Smooth muscle cell (in vitro differentiated cells): ENCODE measurements around the gene OR12D3. TPM values are rescaled to one million over a fixed set of nuclear protein-coding genes. Genes with fewer than 3 reads are reported as not detected.

ENCODE experiments used
- DNase-seq: peaks from one replicate; lab custom pipeline; 2025; ENCODE audit not compliant: unreplicated experiment; lab: John Stamatoyannopoulos, UW
- H2AFZ ChIP-seq: fragments of 200-600 bp; sonication (generic); 2 replicates; pipeline ENCODE4 v1.6.0; 2016; ENCODE audit warnings: antibody characterized with exemption, low read depth, mild to moderate bottlenecking
- H3F3A ChIP-seq: fragments of 200-600 bp; sonication (generic); 2 replicates; pipeline ENCODE4 v1.6.0; 2017; ENCODE audit warnings: antibody characterized with exemption, low read depth
- H3K27ac ChIP-seq: fragments of 200-600 bp; sonication (generic); 2 replicates; pipeline ENCODE4 v1.5.1; 2016; ENCODE audit warnings: low read depth, mild to moderate bottlenecking
- H3K27me3 ChIP-seq: fragments of 200-600 bp; sonication (generic); 2 replicates; pipeline ENCODE4 v1.6.1; 2016; ENCODE audit warnings: low read depth, mild to moderate bottlenecking
- H3K36me3 ChIP-seq: fragments of 200-600 bp; sonication (generic); 2 replicates; pipeline ENCODE4 v1.5.1; 2016; ENCODE audit warnings: low read depth
- H3K4me1 ChIP-seq: fragments of 200-600 bp; sonication (generic); 2 replicates; pipeline ENCODE4 v1.5.1; 2016; ENCODE audit warnings: low read depth
- H3K4me2 ChIP-seq: fragments of 200-600 bp; sonication (generic); 2 replicates; pipeline ENCODE4 v1.6.0; 2016; ENCODE audit warnings: mild to moderate bottlenecking
- H3K4me3 ChIP-seq: fragments of 200-600 bp; sonication (generic); 2 replicates; pipeline ENCODE4 v1.5.1; 2016; ENCODE audit warnings: mild to moderate bottlenecking
- H3K79me2 ChIP-seq: fragments of 200-600 bp; sonication (generic); 2 replicates; pipeline ENCODE4 v1.6.0; 2016; ENCODE audit warnings: low read depth, mild to moderate bottlenecking
- H3K9ac ChIP-seq: fragments of 200-600 bp; sonication (generic); 2 replicates; pipeline ENCODE4 v1.6.0; 2016; ENCODE audit warnings: low read depth
- H3K9me3 ChIP-seq: fragments of 200-600 bp; sonication (generic); replicated peaks from 2 replicates; pipeline ENCODE4 v1.5.1; 2016; ENCODE audit warnings: low read depth
- H4K20me1 ChIP-seq: fragments of 200-600 bp; sonication (generic); 2 replicates; pipeline ENCODE4 v1.6.0; 2016; ENCODE audit warnings: low read depth
- WGBS: methylation state at CpG from one replicate; pipeline ENCODE4 v1.1.7; 2016; ENCODE audit warnings: low lambda C conversion rate; 5-methylcytosine and 5-hydroxymethylcytosine counted together
- polyA plus RNA-seq: library from polyadenylated mRNA; unstranded; fragments of >200 nt; fragmentation: Nextera tagmentation; extraction: Ambion mirVana; gene quantifications from 2 replicates; pipeline ENCODE4 v1.2.1, GENCODE V29; 2016
- total RNA-seq: library from RNA; depleted of rRNA; stranded (reverse); fragments of >200 nt; gene quantifications from 2 replicates; pipeline ENCODE4 v1.2.3, GENCODE V29; 2014
- TF ChIP-seq, protein P1 (sequence below): fragments of 200-600 bp; sonication (generic); IDR thresholded peaks from 2 replicates; pipeline ENCODE4 v1.5.1; 2017; ENCODE audit warnings: borderline replicate concordance, mild to moderate bottlenecking, antibody characterized with exemption; ENCODE audit not compliant: insufficient read depth, poor library complexity, severe bottlenecking

Gene OR12D3
- total and polyA plus RNA-seq, 2 experiments from 2014 or later = not detected

DNA sequence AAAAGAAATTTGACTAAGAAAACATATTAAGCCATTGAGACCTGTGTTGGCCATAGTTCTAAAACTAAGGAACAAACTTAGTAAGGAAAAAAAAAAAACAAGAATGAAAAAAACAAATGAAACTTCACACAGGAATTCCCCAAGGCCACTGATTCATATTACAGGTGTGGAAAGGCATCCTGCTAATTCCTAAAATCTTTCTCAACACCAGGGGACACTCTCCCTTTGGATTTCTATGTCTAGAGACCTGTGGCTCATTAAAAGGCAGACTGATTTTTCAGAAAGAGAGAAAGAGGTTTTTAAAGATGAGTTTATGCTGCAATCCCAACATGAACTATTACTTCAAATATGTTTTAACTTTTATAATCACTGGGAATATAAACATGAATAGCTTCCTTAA, 39.5 kb upstream of the OR12D3 start, which contains the start of gene OR12D1:
Gene OR12D1 (plus strand): TSS at position 341 of the 400 bp plus-strand sequence.
- DNase-seq = no peak

DNA sequence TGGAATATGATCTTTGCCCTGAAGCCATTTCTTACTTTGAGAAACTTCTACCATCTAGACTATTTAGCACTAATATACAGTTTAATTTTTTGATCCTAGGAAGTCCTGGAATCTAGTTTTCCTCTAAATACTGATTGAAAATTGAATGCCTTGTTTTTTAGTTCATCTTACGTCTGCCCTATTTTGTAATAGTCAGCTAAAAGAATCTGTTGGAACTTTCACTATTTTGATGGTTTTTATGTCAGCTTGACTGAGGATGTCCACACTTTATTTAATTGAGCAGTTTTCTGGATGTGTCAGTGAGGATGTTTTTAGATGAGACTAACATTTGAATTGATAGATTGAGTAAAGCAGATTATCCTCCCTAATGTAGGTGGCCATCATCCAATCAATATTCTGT, 28.7 kb upstream of the OR12D3 start:
- H3F3A ChIP-seq = no peaks in the 10 kb centered on the region

More for the DNA sequence above, 39.5 kb upstream of the OR12D3 start, which contains the start of gene OR12D1:
- TF ChIP-seq, protein P1, sequence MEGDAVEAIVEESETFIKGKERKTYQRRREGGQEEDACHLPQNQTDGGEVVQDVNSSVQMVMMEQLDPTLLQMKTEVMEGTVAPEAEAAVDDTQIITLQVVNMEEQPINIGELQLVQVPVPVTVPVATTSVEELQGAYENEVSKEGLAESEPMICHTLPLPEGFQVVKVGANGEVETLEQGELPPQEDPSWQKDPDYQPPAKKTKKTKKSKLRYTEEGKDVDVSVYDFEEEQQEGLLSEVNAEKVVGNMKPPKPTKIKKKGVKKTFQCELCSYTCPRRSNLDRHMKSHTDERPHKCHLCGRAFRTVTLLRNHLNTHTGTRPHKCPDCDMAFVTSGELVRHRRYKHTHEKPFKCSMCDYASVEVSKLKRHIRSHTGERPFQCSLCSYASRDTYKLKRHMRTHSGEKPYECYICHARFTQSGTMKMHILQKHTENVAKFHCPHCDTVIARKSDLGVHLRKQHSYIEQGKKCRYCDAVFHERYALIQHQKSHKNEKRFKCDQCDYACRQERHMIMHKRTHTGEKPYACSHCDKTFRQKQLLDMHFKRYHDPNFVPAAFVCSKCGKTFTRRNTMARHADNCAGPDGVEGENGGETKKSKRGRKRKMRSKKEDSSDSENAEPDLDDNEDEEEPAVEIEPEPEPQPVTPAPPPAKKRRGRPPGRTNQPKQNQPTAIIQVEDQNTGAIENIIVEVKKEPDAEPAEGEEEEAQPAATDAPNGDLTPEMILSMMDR = no peak
- Histone ChIP-seq H3K27ac (no peak within 1 kb of the TSS), H3K9me3 (no peaks in the 10 kb centered on the region), H3K4me2 (no peak within 1 kb of the TSS), H3K27me3 (no peaks in the 10 kb centered on the region), H3K36me3 (no peaks in the 10 kb centered on the region), H3K9ac (no peak within 1 kb of the TSS), H3K4me3 (no peak within 1 kb of the TSS), H3K4me1 (no peaks in the 10 kb centered on the region), H3K79me2 (no peaks in the 10 kb centered on the region), H4K20me1 (no peaks in the 10 kb centered on the region), H3F3A (no peaks in the 10 kb centered on the region), H2AFZ (no peak within 1 kb of the TSS)

DNA sequence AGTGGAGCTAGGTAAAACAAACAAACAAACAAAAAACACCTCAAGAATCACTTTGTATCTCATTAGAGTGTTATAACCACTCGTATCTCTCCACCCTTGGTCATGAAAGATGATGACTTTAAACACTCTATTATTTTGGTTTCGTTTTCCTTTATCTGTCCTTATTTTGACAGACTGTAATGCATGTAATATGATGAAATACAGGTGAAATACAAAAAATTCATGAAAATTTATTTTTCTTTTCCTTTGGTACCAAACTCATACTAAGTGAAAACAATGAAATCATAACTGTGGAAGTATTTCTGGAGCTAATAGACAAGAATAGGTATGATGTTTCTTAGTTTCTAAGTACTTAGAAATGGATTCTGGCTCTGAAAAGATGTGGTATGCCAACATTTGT, 24.4 kb upstream of the OR12D3 start:
- no peaks in the 10 kb centered on the region for H3K4me1 ChIP-seq
- no peak overlapping the region for H3K27ac ChIP-seq
- 80% methylated on average over 2 of the region's 2 CpGs for WGBS
- no peak overlapping the region for H3K4me2 ChIP-seq
- no peaks in the 10 kb centered on the region for H3K36me3 ChIP-seq
- no peaks in the 10 kb centered on the region for H4K20me1 ChIP-seq
- no peak for DNase-seq
- no peaks in the 10 kb centered on the region for H3K79me2 ChIP-seq
- H3K9me3 ChIP-seq = no peaks in the 10 kb centered on the region
- TF ChIP-seq, protein P1 = no peak
- H3K4me3 ChIP-seq = no peak overlapping the region
- H3K9ac ChIP-seq = no peak overlapping the region
- H3F3A ChIP-seq = no peaks in the 10 kb centered on the region
- no peaks in the 10 kb centered on the region for H3K27me3 ChIP-seq
- H2AFZ ChIP-seq = no peak overlapping the region

More for the DNA sequence above, 28.7 kb upstream of the OR12D3 start:
- Histone ChIP-seq H2AFZ (no peak overlapping the region), H3K9me3 (no peaks in the 10 kb centered on the region), H3K36me3 (no peaks in the 10 kb centered on the region), H3K9ac (no peak overlapping the region), H3K4me1 (no peaks in the 10 kb centered on the region), H3K27ac (no peak overlapping the region), H3K79me2 (no peaks in the 10 kb centered on the region), H3K4me3 (no peak overlapping the region), H3K27me3 (no peaks in the 10 kb centered on the region), H3K4me2 (no peak overlapping the region), H4K20me1 (no peaks in the 10 kb centered on the region)
- 50% methylated on average over 1 of the region's 1 CpG for WGBS
- TF ChIP-seq, protein P1 = no peak
- no peak for DNase-seq

DNA sequence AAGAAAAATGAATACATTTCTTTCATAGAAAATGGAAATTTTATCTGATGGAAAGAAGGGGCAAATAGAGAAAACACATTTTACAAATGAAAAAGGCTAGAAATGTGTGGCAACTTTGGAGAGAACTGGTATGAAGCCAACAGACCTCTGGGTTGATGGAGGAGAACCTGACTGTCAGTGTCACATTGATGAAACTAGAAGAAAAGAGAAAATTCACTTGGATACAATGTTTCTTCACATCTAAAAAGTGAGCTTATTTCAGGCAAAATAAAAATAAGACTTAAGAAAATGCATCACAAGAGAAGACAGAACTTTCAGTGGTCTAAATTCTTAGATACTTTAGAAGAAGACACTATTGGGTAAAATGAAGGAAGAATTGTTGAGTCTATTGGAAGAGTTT, 20.2 kb upstream of the OR12D3 start, which contains the start of gene OR12D2:
Gene OR12D2 (plus strand): TSS at position 301 of the 400 bp plus-strand sequence. CDS start 1,069 bp downstream, outside the sequence.
- H3K9me3 ChIP-seq = no peaks in the 10 kb centered on the region
- no peak within 1 kb of the TSS for H3K4me2 ChIP-seq
- no peak for DNase-seq
- TF ChIP-seq, protein P1 = no peak
- H3K4me1 ChIP-seq = no peaks in the 10 kb centered on the region
- no peak within 1 kb of the TSS for H3K9ac ChIP-seq
- no peaks in the 10 kb centered on the region for H3F3A ChIP-seq
- no peak within 1 kb of the TSS for H2AFZ ChIP-seq
- H3K4me3 ChIP-seq = no peak within 1 kb of the TSS
- H3K36me3 ChIP-seq = no peaks in the 10 kb centered on the region
- H3K27me3 ChIP-seq = no peaks in the 10 kb centered on the region
- no peaks in the 10 kb centered on the region for H3K79me2 ChIP-seq
- H3K27ac ChIP-seq = no peak within 1 kb of the TSS
- H4K20me1 ChIP-seq = no peaks in the 10 kb centered on the region
